ENCODE data around the gene RPS6KL1.

- TF ChIP-seq CTCF (conservative IDR thresholded peaks at IDR 0.05) (no peak), EZH2 (IDR thresholded peaks at IDR 0.05; ENCODE audit: low read depth) (no peak)
These were observed 31.3 kb upstream of the RPS6KL1 start for GRCh38 chr14:74954232-74954946.

Data from PC-9 (cell line).